SIG-M5 (cell line): ENCODE measurements around the gene OR2C3.
"Not testable (repeated sequence)": the region's sequence is repeated elsewhere in the genome, so short reads cannot be mapped to it uniquely, and the experiment has no call there.

Experiments
- DNase-seq: peaks from one replicate; lab custom pipeline; 2025; lab: John Stamatoyannopoulos, UW

Gene OR2C3

DNA sequence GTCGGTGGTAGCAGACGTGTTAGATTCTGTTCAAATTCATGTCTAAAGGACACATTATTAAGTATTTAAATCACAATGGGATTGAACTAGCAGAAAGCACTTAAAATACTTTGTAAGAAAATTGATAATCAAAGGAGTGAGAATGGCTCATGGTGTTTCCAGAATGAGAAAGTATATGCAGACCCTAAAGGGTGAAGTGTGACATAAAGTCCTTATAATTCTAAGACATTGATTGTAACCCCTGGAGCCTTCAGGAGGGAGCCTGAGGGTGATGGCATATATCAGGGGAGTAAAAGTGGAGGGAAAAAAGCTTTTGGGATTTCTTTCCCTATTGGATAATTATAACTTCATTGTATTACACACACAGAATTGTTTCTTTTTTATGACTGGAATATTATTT is at the start of gene OR2C3:
Gene OR2C3 (minus strand): TSS at position 101 of the 400 bp plus-strand sequence. CDS start 3,929 bp downstream, outside the sequence.
- no peak for DNase-seq

DNA sequence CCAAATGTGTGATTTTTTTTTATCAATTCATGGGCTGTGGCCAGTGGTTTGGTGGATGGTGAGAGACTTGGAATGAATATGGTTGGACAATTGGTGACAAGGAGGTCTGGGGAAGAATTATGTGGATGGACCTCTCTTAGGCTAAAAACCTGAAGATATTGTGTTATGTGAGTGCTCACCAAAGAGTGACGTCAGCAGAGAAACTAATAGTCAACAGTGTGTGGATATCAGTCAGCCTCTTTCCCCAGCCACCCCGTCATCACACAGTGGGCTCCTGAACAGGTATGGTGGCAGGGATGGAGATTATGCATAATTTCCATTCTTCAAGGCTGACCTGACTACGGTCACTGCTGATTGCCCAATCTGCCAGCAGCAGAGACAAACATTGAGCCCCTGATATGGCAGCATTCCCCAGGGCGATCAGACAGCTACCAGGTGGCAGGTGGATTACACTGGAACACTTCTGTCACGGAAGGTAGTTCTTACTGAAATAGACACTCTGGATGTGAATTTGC is 42.8 kb upstream of the OR2C3 start:
- DNase-seq: no peak

DNA sequence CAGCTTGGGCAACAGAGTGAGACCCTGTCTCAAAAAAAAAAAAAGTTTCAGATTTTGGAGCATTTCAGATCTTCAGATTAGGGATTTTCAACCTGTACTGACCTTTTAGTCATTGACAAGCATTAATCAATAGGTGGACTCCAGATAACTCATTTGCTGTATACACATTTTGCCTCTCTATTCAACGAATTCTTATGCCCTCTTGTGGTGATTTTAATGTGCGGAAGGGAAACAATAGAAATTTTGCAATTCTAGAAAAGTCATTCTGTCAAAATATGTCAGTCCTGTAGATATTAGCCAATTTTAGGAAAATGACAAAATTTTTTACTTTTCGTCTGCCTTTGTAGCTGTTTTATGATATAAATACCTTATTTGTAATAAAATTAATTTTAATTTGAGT is 40.3 kb upstream of the OR2C3 start:
- peak; percentile 20 for DNase-seq

GRCh38 chr1:247574664-247575063 is 38.4 kb upstream of the OR2C3 start:
- DNase-seq: no peak

- no peak for DNase-seq
Measured at GRCh38 chr1:247574236-247574635, 38.0 kb upstream of the OR2C3 start.

DNA sequence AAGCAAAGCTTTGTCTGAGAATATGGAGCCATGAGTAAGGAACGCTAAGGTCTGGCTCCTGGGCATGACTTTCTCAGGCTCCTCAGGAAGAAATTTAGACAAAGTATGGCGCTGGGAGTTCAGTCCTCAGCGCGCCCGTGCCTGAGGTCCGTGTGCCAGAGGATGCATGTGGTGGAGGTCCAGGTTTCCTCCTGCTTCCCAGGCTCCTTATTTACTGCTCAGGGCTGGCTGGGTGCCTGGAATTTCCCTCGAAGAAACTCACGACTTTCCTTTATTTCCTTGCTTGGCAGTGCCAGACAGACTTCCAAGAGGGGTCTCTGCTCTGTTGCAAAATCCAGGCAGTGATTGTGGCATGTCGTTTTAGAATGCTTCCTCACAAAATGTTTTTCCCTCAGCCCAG is 26.0 kb upstream of the OR2C3 start:
- no peak for DNase-seq

GRCh38 chr1:247561711-247562110 is 25.5 kb upstream of the OR2C3 start:
- DNase-seq: no peak

GRCh38 chr1:247557926-247558674 is 21.9 kb upstream of the OR2C3 start:
- DNase-seq: no peak

DNA sequence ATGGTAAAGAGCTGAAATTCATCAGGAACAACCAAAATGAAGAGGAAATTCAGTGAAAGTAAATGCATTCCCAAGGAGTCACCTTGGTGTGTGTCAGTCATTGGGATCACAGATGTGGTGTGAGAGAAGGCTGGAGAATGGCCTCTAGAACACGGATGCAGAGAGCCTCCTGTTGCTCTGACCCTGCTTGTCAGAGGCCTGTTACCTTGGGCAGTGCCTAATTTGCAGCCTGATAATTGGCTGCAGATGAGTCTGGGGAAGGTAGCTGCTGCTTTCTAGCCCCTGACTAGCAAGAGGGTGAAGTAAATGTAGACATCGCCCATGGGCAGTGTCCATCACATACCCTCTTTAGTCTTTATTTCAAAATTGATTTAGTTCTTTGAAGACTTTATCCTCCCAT is 16.0 kb upstream of the OR2C3 start:
- no peak for DNase-seq

GRCh38 chr1:247551721-247552120 is 15.5 kb upstream of the OR2C3 start:
- no peak for DNase-seq

DNA sequence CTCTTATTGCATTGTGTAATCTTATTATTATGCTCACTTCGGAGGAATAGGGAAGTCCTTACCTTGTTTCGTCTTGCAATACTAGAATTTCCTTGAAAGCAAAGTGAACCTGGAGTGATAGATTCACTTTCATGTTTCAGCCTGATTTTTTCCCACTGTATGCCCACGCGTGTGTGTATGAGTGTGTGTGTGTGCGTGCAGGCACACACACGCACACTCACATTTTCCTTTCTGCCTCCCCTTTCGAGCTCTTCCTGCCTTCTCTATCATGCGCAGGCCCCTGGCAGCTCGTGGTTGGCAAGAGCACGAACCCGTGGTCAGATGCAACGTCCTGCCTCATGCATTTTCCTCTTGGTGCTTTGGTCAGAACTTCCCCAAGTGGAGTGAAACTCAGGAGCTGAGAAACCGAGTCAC is 12.5 kb upstream of the OR2C3 start, which contains the start of gene GCSAML:
Gene GCSAML (plus strand): TSS at position 366 of the 414 bp plus-strand sequence. CDS start 58 bp downstream, outside the sequence.
- DNase-seq: no peak

- DNase-seq: no peak
Measured at GRCh38 chr1:247548092-247548491, 11.9 kb upstream of the OR2C3 start.

GRCh38 chr1:247542811-247543210 is 6.6 kb upstream of the OR2C3 start:
- no peak for DNase-seq

- DNase-seq: no peak
Measured at GRCh38 chr1:247540581-247540980, 4.3 kb upstream of the OR2C3 start.

GRCh38 chr1:247539215-247539614 is 3.0 kb upstream of the OR2C3 start:
- DNase-seq: no peak

GRCh38 chr1:247538561-247538960 is 2.3 kb upstream of the OR2C3 start:
- DNase-seq: no peak

DNA sequence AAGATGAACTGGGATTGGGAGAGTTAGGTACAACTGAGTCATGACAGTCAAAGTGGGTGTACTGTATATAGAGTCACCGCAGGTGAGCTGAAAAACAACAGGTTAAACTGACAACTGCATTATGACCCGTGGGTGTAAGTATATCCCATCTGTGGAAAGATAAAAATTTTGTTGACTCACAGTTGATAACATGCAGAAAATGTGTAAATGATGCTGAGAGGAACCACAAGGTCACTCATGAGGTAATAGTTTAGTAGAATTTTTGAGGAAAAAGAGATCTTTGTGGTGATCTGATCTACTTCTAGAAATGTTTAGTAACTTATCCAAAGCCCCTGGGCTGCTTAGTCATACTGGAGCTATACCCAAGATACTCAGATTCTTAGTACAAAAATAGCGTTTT is 838 bp downstream of the OR2C3 start:
- no peak for DNase-seq

DNA sequence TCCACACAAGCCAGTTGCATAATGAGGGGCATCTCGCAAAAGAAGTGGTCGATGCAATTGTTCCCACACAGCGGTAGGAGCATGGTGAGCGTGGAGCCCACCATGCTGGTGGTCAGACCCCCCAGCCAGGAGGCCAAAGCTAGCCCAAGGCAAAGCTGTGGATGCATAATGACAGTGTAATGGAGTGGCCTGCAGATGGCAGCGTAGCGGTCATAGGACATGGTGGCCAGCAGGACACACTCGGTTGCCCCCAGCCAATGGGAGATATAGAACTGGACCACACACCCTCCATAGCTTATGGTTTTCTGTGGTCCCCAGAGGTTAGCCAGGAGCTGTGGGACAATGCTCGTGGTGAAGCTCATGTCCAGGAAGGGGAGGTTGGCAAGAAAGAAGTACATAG is 4.3 kb downstream of the OR2C3 start:
- no peak for DNase-seq

- no peak for DNase-seq
Measured at GRCh38 chr1:247530785-247531184, 5.5 kb downstream of the OR2C3 start.

DNA sequence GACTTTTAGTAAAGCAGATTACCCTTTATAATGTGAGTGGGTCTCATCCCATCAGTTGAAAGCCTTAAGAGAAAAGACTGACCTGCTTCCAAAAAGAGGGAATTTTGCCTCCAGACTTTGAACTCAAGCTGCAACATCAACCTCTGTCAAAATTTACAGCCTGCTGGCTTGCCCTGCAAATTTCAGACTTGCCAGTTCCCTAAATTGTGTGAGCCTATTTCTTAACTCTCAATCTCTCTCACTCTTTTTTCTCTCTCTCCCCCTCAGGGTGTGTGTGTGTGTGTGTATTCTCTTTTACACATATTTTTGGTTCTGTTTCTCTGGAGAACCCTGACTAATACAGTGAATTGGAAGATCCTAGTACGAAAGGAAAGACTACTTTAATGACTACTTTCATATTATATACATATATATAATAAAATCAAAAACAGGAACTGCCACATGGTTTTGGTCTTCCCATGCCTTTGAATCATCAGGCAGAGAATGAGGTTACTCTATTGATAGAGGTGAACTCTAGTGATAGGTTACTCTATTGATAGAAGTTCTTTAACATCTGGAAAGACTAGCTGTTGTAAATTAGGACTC is 6.4 kb downstream of the OR2C3 start:
- DNase-seq: no peak

- DNase-seq: no peak
Measured at GRCh38 chr1:247528812-247529474, 7.3 kb downstream of the OR2C3 start.

DNA sequence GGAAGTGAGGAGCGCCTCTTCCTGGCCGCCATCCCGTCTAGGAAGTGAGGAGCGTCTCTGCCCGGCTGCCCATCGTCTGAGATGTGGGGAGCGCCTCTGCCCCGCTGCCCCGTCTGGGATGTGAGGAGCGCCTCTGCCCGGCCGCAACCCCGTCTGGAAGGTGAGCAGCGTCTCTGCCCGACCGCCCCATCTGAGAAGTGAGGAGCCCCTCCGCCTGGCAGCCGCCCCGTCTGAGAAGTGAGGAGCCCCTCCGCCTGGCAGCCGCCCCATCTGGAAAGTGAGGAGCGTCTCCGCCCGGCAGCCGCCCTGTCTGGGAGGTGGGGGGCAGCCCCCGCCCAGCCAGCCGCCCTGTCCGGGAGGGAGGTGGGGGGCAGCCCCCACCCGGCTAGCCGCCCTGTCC is 14.4 kb downstream of the OR2C3 start:
- not testable (repeated sequence) for DNase-seq

GRCh38 chr1:247518613-247518891 is 17.7 kb downstream of the OR2C3 start:
- no peak for DNase-seq
